Neural progenitor cell (in vitro differentiated cells): ENCODE results near the gene PUM1.

ENCODE experiments used
- CTCF ChIP-seq: fragments of 200-600 bp; sonication (generic); IDR thresholded peaks from 2 replicates; pipeline ENCODE4 v1.5.1; 2017; ENCODE audit warnings: antibody characterized with exemption, mild to moderate bottlenecking
- EZH2 ChIP-seq: fragments of 200-600 bp; sonication (generic); IDR thresholded peaks from 2 replicates; pipeline ENCODE4 v1.6.1; 2017; ENCODE audit warnings: antibody characterized with exemption, mild to moderate bottlenecking, moderate library complexity
- EZH2phosphoT487 ChIP-seq: fragments of 200-600 bp; sonication (generic); IDR thresholded peaks from 2 replicates; pipeline ENCODE4 v1.6.1; 2017; ENCODE audit warnings: antibody characterized with exemption

DNA sequence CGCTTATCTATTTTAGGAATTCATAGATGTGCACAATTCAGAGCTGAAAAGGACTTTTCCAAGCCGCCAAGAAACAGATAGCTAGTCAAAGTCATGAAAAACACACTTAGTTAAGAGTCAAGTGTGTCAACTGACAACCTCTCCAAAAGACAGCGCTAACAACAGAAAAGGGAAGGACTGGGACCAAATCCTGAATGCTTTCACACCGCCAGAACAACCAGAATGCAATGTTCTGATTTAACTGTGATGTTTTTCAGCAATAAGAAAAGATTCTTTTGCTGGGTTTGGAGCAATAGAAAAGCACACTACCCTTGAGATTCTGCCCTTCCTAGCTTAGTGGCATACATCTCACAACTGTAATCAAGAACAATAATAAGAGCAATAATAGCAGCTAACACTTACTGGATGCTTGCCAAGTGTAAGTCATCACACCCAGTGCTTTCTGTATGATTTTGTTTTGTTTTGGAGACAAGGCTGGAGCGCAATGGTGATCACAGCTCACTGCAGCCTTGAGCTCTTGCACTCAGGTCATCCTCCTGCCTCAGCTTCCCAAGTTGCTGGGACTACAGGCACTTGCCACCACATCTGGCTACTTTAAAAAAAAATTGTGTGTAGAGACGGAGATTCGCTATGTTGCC is 123.1 kb downstream of the PUM1 start:
- TF ChIP-seq CTCF (no peak), EZH2phosphoT487 (no peak), EZH2 (no peak)
